ENCODE results near the gene CCDC142. TPM values are rescaled to one million over a fixed set of nuclear protein-coding genes. Genes with fewer than 3 reads are reported as not detected.

The CCDC142 gene
- total and polyA plus RNA-seq, 5 donors = 5.5 to 11.1 (median 8.5) TPM

DNA sequence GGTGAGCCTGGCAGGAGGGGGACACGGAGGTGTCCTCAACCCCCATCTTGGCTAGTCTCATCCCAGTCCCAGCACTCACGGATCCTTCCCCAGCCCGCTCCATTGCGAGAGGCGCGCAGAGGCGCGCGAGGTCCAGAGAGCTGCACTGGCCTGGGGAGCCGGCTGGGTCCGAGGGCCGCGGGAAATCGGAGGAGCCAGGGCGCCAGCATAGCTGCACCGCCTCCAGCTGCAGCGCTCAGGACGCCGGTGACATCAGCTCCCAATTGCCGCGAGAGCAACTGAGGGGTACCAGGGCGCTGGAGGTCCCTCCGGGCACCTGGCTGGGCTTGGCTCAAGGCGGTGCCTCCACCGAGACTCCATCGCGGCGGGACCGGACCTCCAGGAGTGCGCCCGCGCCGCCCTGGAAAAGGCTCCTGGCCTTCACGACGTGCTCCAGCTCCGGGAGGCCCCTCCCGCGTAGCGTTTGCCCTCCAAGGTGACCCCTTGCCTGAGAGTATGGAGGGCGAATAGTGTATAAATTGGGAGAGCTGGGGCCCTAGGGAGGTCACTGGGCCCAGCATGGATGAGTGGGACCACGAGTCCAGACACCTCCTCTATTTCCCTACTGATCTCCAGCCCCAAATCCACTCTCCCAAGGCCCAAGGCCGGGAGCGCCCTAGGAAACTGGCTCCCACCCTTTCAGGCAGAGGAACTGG is 46.5 kb downstream of the CCDC142 start:
- H3K4me3 ChIP-seq (ENCODE audit: low read length) = no peak overlapping the region
- WGBS = 70% methylated on average over 43 of the region's 43 CpGs

DNA sequence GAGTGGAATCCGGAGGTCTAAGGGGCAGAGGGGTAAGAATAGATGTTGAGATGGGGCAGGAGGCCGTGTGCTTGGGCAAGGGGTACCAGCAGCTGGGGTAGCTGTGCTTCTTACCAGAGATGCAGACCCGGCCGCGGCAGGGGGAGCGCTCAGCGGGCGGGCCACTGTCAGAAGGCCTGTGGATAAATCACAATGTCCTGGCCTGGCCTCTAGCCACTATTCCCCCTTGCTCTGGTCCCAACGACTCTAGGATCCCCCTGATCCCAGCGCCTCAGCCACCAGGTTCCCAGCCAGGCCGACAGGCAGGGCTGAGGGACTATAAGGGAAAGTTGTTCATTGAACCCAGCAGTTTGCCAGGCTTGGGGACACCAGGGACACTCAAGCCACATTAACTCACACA is 52.3 kb downstream of the CCDC142 start:
- no peaks in the 10 kb centered on the region for H3K9me3 ChIP-seq (ENCODE audit: control insufficient read depth, low read length)
- no peak overlapping the region for H3K4me3 ChIP-seq (ENCODE audit: low read length)
- DNase-seq = no peak
- H3K27me3 ChIP-seq (ENCODE audit: control insufficient read depth, insufficient read depth) = no peaks in the 10 kb centered on the region
- 86% methylated on average over 11 of the region's 11 CpGs for WGBS
- ATAC-seq = no peak
- H3K4me1 ChIP-seq (ENCODE audit: control insufficient read depth, insufficient read depth, low read length) = no peaks in the 10 kb centered on the region
- intact Hi-C loops (cut with DNase I) = no loop called here
- no peak overlapping the region for H3K27ac ChIP-seq (ENCODE audit: low read length)

More for the DNA sequence above, 46.5 kb downstream of the CCDC142 start:
- no peaks in the 10 kb centered on the region for H3K27me3 ChIP-seq (ENCODE audit: control insufficient read depth, insufficient read depth)
- ATAC-seq = no peak
- H3K9me3 ChIP-seq (ENCODE audit: control insufficient read depth, low read length) = no peaks in the 10 kb centered on the region
- peak in 1 of 3 donors; percentile 53 for DNase-seq
- H3K4me1 ChIP-seq (ENCODE audit: control insufficient read depth, insufficient read depth, low read length) = peaks cover 2% of the 10 kb centered on the region
- H3K27ac ChIP-seq (ENCODE audit: low read length) = no peak overlapping the region
- intact Hi-C loops (cut with DNase I) = no loop called here

DNA sequence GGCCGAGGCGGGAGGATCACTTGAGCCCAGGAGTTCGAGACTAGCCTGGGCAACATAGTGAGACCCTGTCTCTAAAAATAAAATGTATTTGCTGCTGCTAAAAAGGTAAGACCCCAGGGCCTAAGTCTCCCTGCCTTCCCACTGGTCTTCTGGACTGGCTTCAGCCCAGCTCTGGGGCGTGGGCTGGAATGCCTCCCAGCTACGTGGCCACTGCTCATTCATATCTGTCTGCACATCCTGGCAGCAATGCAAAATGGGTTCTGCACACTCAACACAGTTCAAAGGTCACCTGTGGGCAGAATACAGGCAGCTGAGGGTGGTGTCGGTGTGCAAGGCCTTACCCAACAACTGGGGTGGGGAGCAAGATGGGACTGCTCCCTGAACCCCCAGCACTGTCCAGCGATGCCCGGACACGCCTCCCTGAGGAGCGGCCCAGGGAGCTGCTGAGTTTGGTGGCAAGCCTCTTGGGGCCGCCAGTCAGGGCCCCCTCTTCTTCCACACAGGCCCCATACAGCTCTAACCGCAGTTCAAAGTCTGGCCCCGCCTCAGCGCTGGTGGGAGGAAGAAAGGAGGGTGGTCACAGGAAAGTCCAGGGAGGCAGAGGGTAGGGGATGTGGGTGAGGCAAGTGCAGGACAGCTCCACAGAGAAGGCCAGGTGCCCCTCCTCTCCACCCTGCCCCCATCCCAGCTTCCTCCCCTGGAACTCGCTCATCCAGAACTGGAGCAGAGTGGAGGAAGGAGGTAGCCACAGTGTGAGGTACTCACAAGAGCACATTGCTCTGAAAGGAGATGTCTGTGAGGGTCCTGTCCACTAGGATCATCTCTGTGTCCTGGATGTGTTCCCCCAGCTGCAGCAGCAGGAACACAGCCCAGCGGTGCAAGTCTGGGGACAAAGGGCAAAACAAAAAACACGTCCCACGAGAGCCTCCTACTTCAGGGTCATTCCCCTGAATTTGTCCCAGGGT is 53.0 kb downstream of the CCDC142 start:
- intact Hi-C loops (cut with DNase I) = no loop called here
- ATAC-seq = no peak
- Histone ChIP-seq H3K27ac (ENCODE audit: low read length) (no peak overlapping the region), H3K4me1 (ENCODE audit: control insufficient read depth, insufficient read depth, low read length) (no peaks in the 10 kb centered on the region), H3K4me3 (ENCODE audit: low read length) (no peak overlapping the region), H3K9me3 (ENCODE audit: control insufficient read depth, low read length) (no peaks in the 10 kb centered on the region), H3K27me3 (ENCODE audit: control insufficient read depth, insufficient read depth) (no peaks in the 10 kb centered on the region)
- no peak for DNase-seq
- 86% methylated on average over 18 of the region's 18 CpGs for WGBS

DNA sequence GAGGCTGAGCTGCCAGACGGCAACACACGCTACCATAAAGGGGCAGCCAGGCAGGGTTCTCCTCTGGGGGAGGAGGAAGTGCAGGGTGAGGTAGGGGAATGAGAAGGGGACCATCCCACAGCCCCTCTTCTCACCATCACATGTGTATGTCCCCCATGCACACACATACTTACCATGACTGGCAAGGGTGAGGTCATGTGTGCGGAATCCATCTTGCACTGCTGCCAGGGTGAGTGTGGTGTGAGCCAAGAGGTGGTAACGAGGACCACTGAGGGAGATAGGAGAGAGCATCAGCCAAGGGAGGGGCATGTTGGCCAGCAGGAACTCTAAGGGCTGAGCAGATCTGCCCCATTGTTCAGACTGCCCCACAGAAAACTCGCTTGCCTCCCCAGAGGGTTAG is 54.1 kb downstream of the CCDC142 start:
- no peak overlapping the region for H3K4me3 ChIP-seq (ENCODE audit: low read length)
- H3K4me1 ChIP-seq (ENCODE audit: control insufficient read depth, insufficient read depth, low read length) = no peaks in the 10 kb centered on the region
- no peak overlapping the region for H3K27ac ChIP-seq (ENCODE audit: low read length)
- H3K9me3 ChIP-seq (ENCODE audit: control insufficient read depth, low read length) = no peaks in the 10 kb centered on the region
- no peak for ATAC-seq
- no peaks in the 10 kb centered on the region for H3K27me3 ChIP-seq (ENCODE audit: control insufficient read depth, insufficient read depth)
- DNase-seq = no peak
- 72% methylated on average over 5 of the region's 5 CpGs for WGBS
- intact Hi-C loops (cut with DNase I) = no loop called here

DNA sequence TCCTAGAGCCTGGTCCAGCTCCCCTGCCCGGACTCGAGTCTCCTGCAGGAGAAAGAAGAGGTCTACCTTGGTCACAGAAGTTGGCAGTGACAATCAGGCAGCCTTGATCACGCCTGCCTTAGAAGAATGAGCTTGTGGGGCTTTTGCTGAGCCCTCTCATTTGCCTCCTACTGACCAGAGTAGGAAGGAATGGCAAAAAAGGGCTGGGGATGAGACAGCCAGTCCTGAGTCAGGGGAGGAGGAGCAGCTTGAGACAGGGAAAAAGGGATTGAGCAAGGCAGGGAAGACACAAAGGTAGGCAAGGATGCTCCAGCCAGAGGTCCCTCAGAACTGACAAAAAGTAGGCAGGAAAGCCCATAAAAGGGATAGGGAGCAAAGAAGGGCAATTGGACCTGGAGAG is 55.2 kb downstream of the CCDC142 start:
- Histone ChIP-seq H3K27ac (ENCODE audit: low read length) (no peak overlapping the region), H3K4me1 (ENCODE audit: control insufficient read depth, insufficient read depth, low read length) (no peaks in the 10 kb centered on the region), H3K4me3 (ENCODE audit: low read length) (no peak overlapping the region), H3K9me3 (ENCODE audit: control insufficient read depth, low read length) (no peaks in the 10 kb centered on the region), H3K27me3 (ENCODE audit: control insufficient read depth, insufficient read depth) (no peaks in the 10 kb centered on the region)
- intact Hi-C loops (cut with DNase I) = no loop called here
- DNase-seq = no peak
- no peak for ATAC-seq
- WGBS = 82% methylated on average over 3 of the region's 3 CpGs

DNA sequence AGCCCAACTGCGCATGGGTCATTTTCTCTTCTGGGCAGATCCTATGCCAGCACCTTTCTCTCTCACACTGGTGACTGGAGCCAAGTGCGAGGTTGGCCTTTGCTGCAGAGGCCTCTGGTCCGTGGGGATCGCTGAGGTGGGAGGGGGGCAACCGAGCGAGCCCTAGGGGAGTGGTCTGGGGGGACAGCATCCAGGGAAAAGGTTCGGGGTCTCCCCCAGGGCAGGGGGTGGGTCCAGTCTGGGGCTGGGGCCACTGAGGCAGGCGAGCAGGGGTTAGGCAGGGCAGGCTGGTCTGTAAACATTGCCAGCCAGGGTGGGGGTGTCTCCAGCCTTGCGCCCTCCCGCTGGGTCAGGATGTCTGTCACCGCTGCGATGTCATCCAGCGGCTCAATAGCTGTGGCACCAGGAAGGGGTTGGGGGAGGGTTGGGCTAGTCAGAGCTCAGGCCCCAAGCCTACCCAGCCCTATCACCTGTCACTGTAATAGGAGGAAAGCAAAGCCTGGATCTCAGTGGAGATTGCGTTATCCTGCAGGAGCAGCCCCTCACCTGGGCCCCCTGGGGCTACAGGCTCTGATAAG is 56.5 kb downstream of the CCDC142 start:
- Histone ChIP-seq H3K4me1 (ENCODE audit: control insufficient read depth, insufficient read depth, low read length) (no peaks in the 10 kb centered on the region), H3K27me3 (ENCODE audit: control insufficient read depth, insufficient read depth) (no peaks in the 10 kb centered on the region), H3K4me3 (ENCODE audit: low read length) (no peak overlapping the region), H3K9me3 (ENCODE audit: control insufficient read depth, low read length) (no peaks in the 10 kb centered on the region), H3K27ac (ENCODE audit: low read length) (no peak overlapping the region)
- DNase-seq (peak in 1 of 3 donors; percentile 49), ATAC-seq (no peak)
- intact Hi-C loops (cut with DNase I) = no loop called here
- 78% methylated on average over 14 of the region's 14 CpGs for WGBS

DNA sequence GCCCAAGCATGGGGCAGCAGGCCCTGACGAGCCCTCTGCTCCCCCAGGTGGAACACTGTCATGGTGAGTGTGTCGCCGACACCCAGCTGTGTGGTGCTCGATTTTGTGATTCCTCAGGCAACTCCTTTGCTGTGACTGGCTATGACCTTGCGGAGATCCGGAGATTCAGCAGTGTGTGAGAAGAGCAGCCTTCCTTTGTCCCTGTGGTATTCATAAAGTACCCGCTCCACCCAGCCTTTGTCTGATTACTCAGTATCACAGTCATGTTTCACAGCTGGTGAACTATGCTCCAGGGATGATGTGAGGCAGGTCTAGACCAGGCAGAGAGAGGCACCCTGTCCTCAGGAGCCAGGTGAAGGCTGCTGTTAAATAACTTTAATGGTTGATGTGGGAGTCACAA is 57.3 kb downstream of the CCDC142 start:
- Histone ChIP-seq H3K4me3 (ENCODE audit: low read length) (no peak overlapping the region), H3K27me3 (ENCODE audit: control insufficient read depth, insufficient read depth) (no peaks in the 10 kb centered on the region), H3K9me3 (ENCODE audit: control insufficient read depth, low read length) (no peaks in the 10 kb centered on the region), H3K4me1 (ENCODE audit: control insufficient read depth, insufficient read depth, low read length) (no peaks in the 10 kb centered on the region), H3K27ac (ENCODE audit: low read length) (no peak overlapping the region)
- DNase-seq = no peak
- intact Hi-C loops (cut with DNase I) = no loop called here
- 71% methylated on average over 7 of the region's 7 CpGs for WGBS
- no peak for ATAC-seq

DNA sequence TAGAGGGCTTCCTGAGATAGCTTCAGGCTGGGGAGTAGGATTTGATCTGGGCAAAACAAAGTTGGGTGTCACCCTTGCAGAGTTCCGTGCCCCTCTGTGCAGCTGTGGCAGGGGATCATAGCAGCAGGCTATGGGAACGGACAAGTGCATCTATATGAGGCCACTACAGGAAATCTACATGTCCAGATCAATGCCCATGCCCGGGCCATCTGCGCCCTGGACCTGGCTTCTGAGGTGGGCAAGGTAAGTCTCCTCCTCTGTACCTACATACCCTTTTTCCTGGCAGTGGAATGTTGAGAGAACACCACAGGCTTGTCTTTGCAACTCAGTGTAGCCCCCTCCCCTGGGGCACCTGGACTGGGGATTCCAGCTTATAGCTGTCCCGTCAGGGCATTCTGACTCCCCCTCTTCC is 57.8 kb downstream of the CCDC142 start:
- Histone ChIP-seq H3K27me3 (ENCODE audit: control insufficient read depth, insufficient read depth) (no peaks in the 10 kb centered on the region), H3K4me1 (ENCODE audit: control insufficient read depth, insufficient read depth, low read length) (no peaks in the 10 kb centered on the region), H3K4me3 (ENCODE audit: low read length) (no peak overlapping the region), H3K9me3 (ENCODE audit: control insufficient read depth, low read length) (no peaks in the 10 kb centered on the region), H3K27ac (ENCODE audit: low read length) (no peak overlapping the region)
- intact Hi-C loops (cut with DNase I) = no loop called here
- no peak for ATAC-seq
- 77% methylated on average over 5 of the region's 5 CpGs for WGBS
- DNase-seq = no peak

DNA sequence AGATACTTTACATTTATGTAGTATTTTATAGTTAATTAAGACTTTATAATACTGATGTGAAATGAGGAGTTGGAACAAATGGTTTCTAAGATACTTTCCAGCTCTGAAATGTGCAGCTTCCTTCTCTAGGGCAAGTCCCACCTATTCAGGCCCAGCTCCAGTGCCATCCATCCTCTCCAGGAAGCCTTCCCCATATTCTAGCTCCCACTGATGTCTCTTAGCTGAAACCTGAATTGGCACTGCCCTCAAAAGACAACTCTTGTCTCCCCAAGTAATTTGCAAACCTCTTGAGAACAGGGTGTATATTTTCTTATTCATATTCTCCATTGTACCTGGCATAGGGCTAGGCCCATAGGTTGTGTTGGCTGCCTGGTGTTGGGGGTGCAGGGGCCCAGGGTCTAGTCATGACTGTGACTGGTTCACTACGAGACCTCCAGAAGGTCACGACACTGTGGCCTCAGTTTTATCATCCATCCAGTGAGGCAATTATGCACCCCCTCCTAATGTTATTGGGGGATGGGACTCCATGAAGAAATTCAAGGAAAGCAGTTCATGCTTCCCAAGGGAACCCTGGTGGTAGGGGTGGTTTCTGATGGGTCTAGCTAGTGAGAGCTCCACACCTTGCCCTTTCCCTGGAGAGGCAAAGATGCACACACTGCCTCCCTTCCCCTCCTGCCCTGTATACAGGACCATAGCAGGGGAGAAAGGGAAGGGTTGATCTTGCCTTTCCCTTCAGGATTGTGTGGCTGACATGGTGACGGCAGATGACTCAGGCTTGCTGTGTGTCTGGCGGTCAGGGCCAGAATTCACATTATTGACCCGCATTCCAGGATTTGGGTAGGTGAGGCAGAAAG is 58.4 kb downstream of the CCDC142 start:
- intact Hi-C loops (cut with DNase I) = no loop called here
- ATAC-seq (no peak), DNase-seq (no peak)
- Histone ChIP-seq H3K4me1 (ENCODE audit: control insufficient read depth, insufficient read depth, low read length) (no peaks in the 10 kb centered on the region), H3K9me3 (ENCODE audit: control insufficient read depth, low read length) (no peaks in the 10 kb centered on the region), H3K27me3 (ENCODE audit: control insufficient read depth, insufficient read depth) (no peaks in the 10 kb centered on the region), H3K4me3 (ENCODE audit: low read length) (no peak overlapping the region), H3K27ac (ENCODE audit: low read length) (no peak overlapping the region)
- 67% methylated on average over 5 of the region's 5 CpGs for WGBS
